Measurements from ENCODE around the gene CLEC17A. TPM values are rescaled to one million over a fixed set of nuclear protein-coding genes. Genes with fewer than 3 reads are reported as not detected.
A peak's percentile ranks its signal among the peaks of the same experiment; 100 is the strongest.
"Not testable (repeated sequence)": the region's sequence is repeated elsewhere in the genome, so short reads cannot be mapped to it uniquely, and the experiment has no call there.

The CLEC17A gene
- total and polyA plus RNA-seq, 2 donors (not counting 1 experiment from before 2014, with no cell fraction given) = 121 to 163 TPM

GRCh38 chr19:14563989-14564651 is 18.8 kb upstream of the CLEC17A start:
- Mint-ChIP-seq H3K4me1 (peaks cover 23% of the 10 kb centered on the region), H3K27ac (no peak overlapping the region), H3K4me3 (no peak overlapping the region), H3K9me3 (ENCODE audit: insufficient read depth) (no peaks in the 10 kb centered on the region), H3K27me3 (no peaks in the 10 kb centered on the region)
- Histone ChIP-seq H2AFZ (ENCODE audit: insufficient read depth, low read depth, low read length, poor library complexity, severe bottlenecking) (no peak overlapping the region), H3K9me3 (ENCODE audit: control extremely low read depth in 1 of 3, control insufficient read depth in 2 of 3, insufficient read depth in 1 of 3, low read length in 2 of 3) (no peaks in the 10 kb centered on the region), H3K4me3 (ENCODE audit: control extremely low read depth in 1 of 5, extremely low read depth in 1 of 5, insufficient read depth in 1 of 5, low read depth in 2 of 5, low read length in 4 of 5) (no peak overlapping the region), H4K20me1 (ENCODE audit: control insufficient read depth, insufficient read depth, low read length, poor library complexity, severe bottlenecking) (peaks cover 69% of the 10 kb centered on the region), H3K79me2 (ENCODE audit: control insufficient read depth, insufficient read depth, low read length) (peaks cover 46% of the 10 kb centered on the region), H3K4me1 (ENCODE audit: control insufficient read depth in 2 of 2, insufficient read depth in 2 of 2, low read length in 2 of 2) (peaks cover 0 to 5% of the 10 kb centered on the region in 2 donors), H3K36me3 (replicated peaks in 1 of 2; ENCODE audit: control extremely low read depth in 1 of 2, control insufficient read depth in 1 of 2, extremely low read depth in 1 of 2, insufficient read depth in 2 of 2, low read length in 1 of 2) (peaks cover 0 to 35% of the 10 kb centered on the region in 2 experiments), H3K9ac (ENCODE audit: low read length) (no peak overlapping the region), H3K4me2 (replicated peaks; ENCODE audit: low read depth, low read length, poor library complexity, severe bottlenecking) (no peak overlapping the region), H3K27me3 (replicated peaks in 1 of 4; ENCODE audit: control extremely low read depth in 1 of 4, control insufficient read depth in 3 of 4, insufficient read depth in 4 of 4, low read length in 3 of 4) (no peaks in the 10 kb centered on the region), H3K27ac (ENCODE audit: low read length in 2 of 2) (no peak overlapping the region)
- ChIA-PET CTCF (no interaction called here), POLR2A (no interaction called here)
- intact Hi-C loops (cut with micrococcal nuclease) = no loop called here
- WGBS (ENCODE audit: insufficient coverage) = 90% methylated on average over 7 of the region's 33 CpGs
- peak; percentile 57 for ATAC-seq (ENCODE audit: low read depth)
- no peak for DNase-seq
- TF ChIP-seq EZH2 (IDR thresholded peaks at IDR 0.05; ENCODE audit: borderline replicate concordance, insufficient read depth, low read depth, low read length, poor library complexity, severe bottlenecking) = no peak
- no peak for TF ChIP-seq CTCF (IDR thresholded peaks at IDR 0.05)

DNA sequence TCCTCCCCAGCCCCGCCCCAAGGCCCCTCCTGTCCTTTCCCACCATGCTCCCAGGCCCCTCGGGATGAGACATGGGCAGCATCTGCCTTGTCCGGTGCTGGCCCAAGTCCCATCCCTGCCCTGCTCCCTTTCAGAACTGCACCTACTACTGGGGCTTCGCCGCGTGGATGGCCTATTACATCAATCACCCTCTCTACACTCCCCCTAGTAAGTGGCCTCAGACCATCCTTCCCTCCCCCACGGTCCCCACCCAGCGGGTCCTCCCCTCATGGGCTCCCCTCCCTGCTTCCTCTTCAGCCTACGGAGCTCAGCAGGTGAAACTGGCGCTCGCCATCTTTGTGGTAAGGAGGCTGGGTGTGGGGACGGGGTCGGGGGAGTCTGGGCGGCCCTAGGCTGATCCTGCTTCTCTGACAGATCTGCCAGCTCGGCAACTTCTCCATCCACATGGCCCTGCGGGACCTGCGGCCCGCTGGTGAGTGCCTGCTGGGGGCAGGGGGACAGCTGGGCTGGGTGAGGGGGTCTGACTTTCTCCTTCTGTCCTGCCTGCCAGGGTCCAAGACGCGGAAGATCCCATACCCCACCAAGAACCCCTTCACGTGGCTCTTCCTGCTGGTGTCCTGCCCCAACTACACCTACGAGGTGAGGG is 18.1 kb upstream of the CLEC17A start:
- Histone ChIP-seq H4K20me1 (ENCODE audit: control insufficient read depth, insufficient read depth, low read length, poor library complexity, severe bottlenecking) (peaks cover 71% of the 10 kb centered on the region), H3K36me3 (replicated peaks in 1 of 2; ENCODE audit: control extremely low read depth in 1 of 2, control insufficient read depth in 1 of 2, extremely low read depth in 1 of 2, insufficient read depth in 2 of 2, low read length in 1 of 2) (peaks cover 0 to 37% of the 10 kb centered on the region in 2 experiments), H3K79me2 (ENCODE audit: control insufficient read depth, insufficient read depth, low read length) (peaks cover 45% of the 10 kb centered on the region)
- H3K9me3 Mint-ChIP-seq (ENCODE audit: insufficient read depth); H3K27ac Mint-ChIP-seq; H3K9me3 ChIP-seq (ENCODE audit: control extremely low read depth in 1 of 3, control insufficient read depth in 2 of 3, insufficient read depth in 1 of 3, low read length in 2 of 3); DNase-seq; H3K9ac ChIP-seq (ENCODE audit: low read length); H3K4me1 ChIP-seq (ENCODE audit: control insufficient read depth in 2 of 2, insufficient read depth in 2 of 2, low read length in 2 of 2); ATAC-seq (ENCODE audit: low read depth); H3K4me2 ChIP-seq (replicated peaks; ENCODE audit: low read depth, low read length, poor library complexity, severe bottlenecking); intact Hi-C loops (cut with micrococcal nuclease); H3K27me3 ChIP-seq (replicated peaks in 1 of 4; ENCODE audit: control extremely low read depth in 1 of 4, control insufficient read depth in 3 of 4, insufficient read depth in 4 of 4, low read length in 3 of 4); POLR2A ChIA-PET; H3K27me3 Mint-ChIP-seq; H3K27ac ChIP-seq (ENCODE audit: low read length in 2 of 2); H3K4me3 ChIP-seq (ENCODE audit: control extremely low read depth in 1 of 5, extremely low read depth in 1 of 5, insufficient read depth in 1 of 5, low read depth in 2 of 5, low read length in 4 of 5); H2AFZ ChIP-seq (ENCODE audit: insufficient read depth, low read depth, low read length, poor library complexity, severe bottlenecking); CTCF ChIA-PET; H3K4me3 Mint-ChIP-seq: not testable (repeated sequence)
- H3K4me1 Mint-ChIP-seq = peaks cover 28% of the 10 kb centered on the region
- WGBS (ENCODE audit: insufficient coverage) = 77% methylated on average over 13 of the region's 22 CpGs

Measured in B cell (primary cell).